ENCODE data around the gene COBL.

The COBL gene

DNA sequence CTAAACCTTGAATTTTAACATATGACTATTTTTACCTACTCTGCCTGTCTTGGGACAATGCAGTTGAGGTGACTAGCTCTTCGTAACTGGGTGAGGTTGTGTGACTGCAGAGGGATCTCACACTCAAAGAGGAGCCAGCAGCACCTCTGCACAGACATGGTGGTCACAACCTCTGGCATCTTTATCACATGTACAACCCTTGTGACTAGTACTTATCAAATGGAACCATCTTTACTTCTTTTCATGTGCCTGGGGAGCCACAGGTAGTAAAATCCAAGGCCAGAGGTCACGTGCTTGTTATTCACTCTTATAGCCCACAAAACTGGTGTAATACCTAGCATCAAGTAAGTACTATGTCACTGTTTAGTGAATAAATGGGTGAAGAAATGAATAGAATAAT, 244.3 kb downstream of the COBL start:
- H3K9me3 ChIP-seq (ENCODE audit: control insufficient read depth in 2 of 2, low read length in 2 of 2), result no peaks in the 10 kb centered on the region
- H3K4me3 ChIP-seq (ENCODE audit: low read length in 2 of 2), result no peak overlapping the region
- H3K9ac ChIP-seq (ENCODE audit: low read length in 2 of 2), result no peak overlapping the region
- H3K27me3 ChIP-seq (ENCODE audit: control insufficient read depth in 1 of 2, insufficient read depth in 2 of 2, low read length in 2 of 2), result no peaks in the 10 kb centered on the region
- no peaks in the 10 kb centered on the region for H3K36me3 ChIP-seq (ENCODE audit: control insufficient read depth in 2 of 2, insufficient read depth in 2 of 2, low read length in 2 of 2)
- no peak overlapping the region for H3K27ac ChIP-seq (ENCODE audit: low read length)
- peaks cover 8% of the 10 kb centered on the region for H3K4me1 ChIP-seq (ENCODE audit: control insufficient read depth, insufficient read depth, low read length)

DNA sequence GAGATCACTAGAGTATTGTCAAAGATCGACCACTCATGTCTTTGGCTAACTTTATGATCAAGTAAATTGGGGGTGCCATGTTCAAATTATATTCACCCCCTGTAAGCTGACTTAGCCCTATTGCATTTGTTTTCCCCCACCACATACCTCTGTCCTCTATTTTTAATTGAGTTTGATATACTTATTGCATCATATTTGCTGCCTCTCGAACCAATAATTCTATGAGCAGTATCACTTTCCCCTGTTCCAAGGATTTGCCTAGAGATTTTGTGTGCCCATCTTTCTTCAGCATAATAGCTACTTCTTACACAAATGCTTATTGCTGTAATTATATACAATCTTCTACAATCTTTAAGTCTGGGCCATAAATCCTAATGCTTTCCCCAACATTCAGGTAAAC, 245.2 kb downstream of the COBL start:
- no peaks in the 10 kb centered on the region for H3K27me3 ChIP-seq (ENCODE audit: control insufficient read depth in 1 of 2, insufficient read depth in 2 of 2, low read length in 2 of 2)
- H3K27ac ChIP-seq (ENCODE audit: low read length), result no peak overlapping the region
- peaks cover 8% of the 10 kb centered on the region for H3K4me1 ChIP-seq (ENCODE audit: control insufficient read depth, insufficient read depth, low read length)
- H3K4me3 ChIP-seq (ENCODE audit: low read length in 2 of 2), result no peak overlapping the region
- H3K36me3 ChIP-seq (ENCODE audit: control insufficient read depth in 2 of 2, insufficient read depth in 2 of 2, low read length in 2 of 2), result no peaks in the 10 kb centered on the region
- H3K9me3 ChIP-seq (ENCODE audit: control insufficient read depth in 2 of 2, low read length in 2 of 2), result no peaks in the 10 kb centered on the region
- H3K9ac ChIP-seq (ENCODE audit: low read length in 2 of 2), result no peak overlapping the region

- Histone ChIP-seq H3K36me3 (ENCODE audit: control insufficient read depth in 2 of 2, insufficient read depth in 2 of 2, low read length in 2 of 2) (no peaks in the 10 kb centered on the region), H3K9ac (ENCODE audit: low read length in 2 of 2) (peak overlapping the region in 1 of 2 donors; percentile 3), H3K27me3 (ENCODE audit: control insufficient read depth in 1 of 2, insufficient read depth in 2 of 2, low read length in 2 of 2) (no peaks in the 10 kb centered on the region), H3K4me1 (ENCODE audit: control insufficient read depth, insufficient read depth, low read length) (peaks cover 8% of the 10 kb centered on the region), H3K9me3 (ENCODE audit: control insufficient read depth in 2 of 2, low read length in 2 of 2) (no peaks in the 10 kb centered on the region), H3K27ac (ENCODE audit: low read length) (no peak overlapping the region), H3K4me3 (ENCODE audit: low read length in 2 of 2) (no peak overlapping the region)
These were observed 246.5 kb downstream of the COBL start for GRCh38 chr7:51070151-51070550.

DNA sequence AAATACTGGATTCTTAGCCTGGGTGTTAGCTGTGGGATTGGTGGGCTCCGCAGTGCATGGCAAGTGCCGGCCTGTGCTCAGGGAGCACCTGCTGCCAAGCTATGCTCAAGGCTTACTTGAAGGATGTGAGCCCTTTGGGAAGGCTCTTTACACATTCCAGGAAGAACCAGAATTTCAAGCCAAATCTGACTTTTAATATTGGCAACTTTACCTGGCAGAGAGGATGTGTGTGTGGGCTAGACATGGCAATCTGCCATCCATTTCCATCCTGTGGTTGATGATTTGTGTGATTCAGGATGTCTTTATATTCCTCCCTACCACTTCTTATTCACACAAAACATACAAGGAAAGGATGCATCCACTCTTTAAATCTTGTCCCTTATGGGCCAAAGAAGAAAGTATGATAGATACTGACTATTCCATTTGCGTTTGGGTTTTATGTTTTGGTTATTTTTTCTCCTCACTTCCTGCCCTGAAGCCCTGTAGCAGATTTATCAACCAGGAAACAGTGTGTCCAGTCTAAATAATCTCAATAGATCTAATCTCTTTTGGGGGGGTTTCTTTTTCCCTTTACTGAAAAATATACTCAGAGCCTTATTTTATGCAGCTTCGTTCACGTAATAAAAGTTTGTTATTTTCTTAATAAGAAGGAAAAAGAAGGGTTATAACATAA, 247.1 kb downstream of the COBL start:
- Histone ChIP-seq H3K9ac (ENCODE audit: low read length in 2 of 2) (peak overlapping the region in 1 of 2 donors; percentile 2), H3K4me3 (ENCODE audit: low read length in 2 of 2) (no peak overlapping the region), H3K36me3 (ENCODE audit: control insufficient read depth in 2 of 2, insufficient read depth in 2 of 2, low read length in 2 of 2) (no peaks in the 10 kb centered on the region), H3K9me3 (ENCODE audit: control insufficient read depth in 2 of 2, low read length in 2 of 2) (no peaks in the 10 kb centered on the region), H3K27ac (ENCODE audit: low read length) (no peak overlapping the region), H3K4me1 (ENCODE audit: control insufficient read depth, insufficient read depth, low read length) (peaks cover 8% of the 10 kb centered on the region), H3K27me3 (ENCODE audit: control insufficient read depth in 1 of 2, insufficient read depth in 2 of 2, low read length in 2 of 2) (no peaks in the 10 kb centered on the region)

DNA sequence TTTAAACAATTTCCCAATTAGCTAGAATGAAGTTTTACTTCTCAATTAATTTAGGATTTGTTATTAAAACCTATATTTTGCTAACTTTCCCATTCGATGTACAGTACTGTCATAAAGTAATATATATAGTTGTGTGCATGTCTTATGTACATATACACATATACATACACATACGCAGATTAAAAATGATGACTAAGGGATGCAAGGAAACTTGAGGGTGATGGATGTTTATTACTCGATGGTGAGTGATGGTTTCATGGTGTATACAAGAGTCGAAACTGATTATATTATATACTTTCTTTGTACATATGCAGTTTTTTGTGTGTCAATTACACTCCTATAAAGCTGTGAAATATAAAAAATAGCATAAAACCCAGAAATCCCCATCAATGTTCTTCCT, 248.2 kb downstream of the COBL start:
- H3K9ac ChIP-seq (ENCODE audit: low read length in 2 of 2), result no peak overlapping the region
- no peaks in the 10 kb centered on the region for H3K27me3 ChIP-seq (ENCODE audit: control insufficient read depth in 1 of 2, insufficient read depth in 2 of 2, low read length in 2 of 2)
- H3K4me1 ChIP-seq (ENCODE audit: control insufficient read depth, insufficient read depth, low read length), result peaks cover 8% of the 10 kb centered on the region
- no peaks in the 10 kb centered on the region for H3K9me3 ChIP-seq (ENCODE audit: control insufficient read depth in 2 of 2, low read length in 2 of 2)
- H3K36me3 ChIP-seq (ENCODE audit: control insufficient read depth in 2 of 2, insufficient read depth in 2 of 2, low read length in 2 of 2), result no peaks in the 10 kb centered on the region
- no peak overlapping the region for H3K27ac ChIP-seq (ENCODE audit: low read length)
- H3K4me3 ChIP-seq (ENCODE audit: low read length in 2 of 2), result no peak overlapping the region

DNA sequence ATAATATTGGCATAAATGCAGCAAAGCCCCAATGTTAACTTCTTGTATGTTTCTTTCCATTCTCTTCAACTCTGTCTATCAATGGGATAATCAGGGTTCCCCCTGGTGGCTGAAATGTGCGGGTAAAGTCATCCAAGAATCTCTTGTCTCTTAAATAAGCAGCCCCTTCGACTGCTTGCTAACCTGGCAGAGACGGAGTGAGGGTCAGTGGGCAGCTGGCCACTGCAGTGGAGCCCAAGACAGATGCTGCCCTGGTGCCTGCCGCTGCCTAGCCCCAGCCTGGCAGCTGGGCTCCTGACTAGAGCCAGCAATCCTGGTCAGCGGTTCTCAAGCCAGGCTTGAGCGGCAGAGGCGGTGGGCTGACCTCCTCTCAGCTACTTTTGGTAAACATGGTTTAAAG, 248.9 kb downstream of the COBL start:
- Histone ChIP-seq H3K27me3 (ENCODE audit: control insufficient read depth in 1 of 2, insufficient read depth in 2 of 2, low read length in 2 of 2) (no peaks in the 10 kb centered on the region), H3K4me1 (ENCODE audit: control insufficient read depth, insufficient read depth, low read length) (peaks cover 8% of the 10 kb centered on the region), H3K9ac (ENCODE audit: low read length in 2 of 2) (no peak overlapping the region), H3K36me3 (ENCODE audit: control insufficient read depth in 2 of 2, insufficient read depth in 2 of 2, low read length in 2 of 2) (no peaks in the 10 kb centered on the region), H3K9me3 (ENCODE audit: control insufficient read depth in 2 of 2, low read length in 2 of 2) (no peaks in the 10 kb centered on the region), H3K4me3 (ENCODE audit: low read length in 2 of 2) (no peak overlapping the region), H3K27ac (ENCODE audit: low read length) (no peak overlapping the region)

DNA sequence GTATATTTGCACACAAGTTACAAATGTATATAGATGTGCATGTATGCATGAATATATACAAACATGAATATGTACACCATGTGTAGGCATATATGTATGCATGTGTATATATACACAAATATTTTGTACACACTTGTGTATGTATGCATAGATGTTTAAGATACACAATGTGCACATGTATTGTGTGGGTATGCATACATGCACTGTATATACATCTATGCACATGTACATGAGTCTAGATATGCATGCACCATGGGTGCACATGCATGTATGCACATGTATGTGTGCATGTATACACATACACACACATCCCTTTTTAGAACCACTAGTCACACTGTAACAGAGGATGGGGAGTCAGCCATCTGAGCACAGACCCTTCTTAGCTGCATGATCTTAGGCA, 249.4 kb downstream of the COBL start:
- Histone ChIP-seq H3K36me3 (ENCODE audit: control insufficient read depth in 2 of 2, insufficient read depth in 2 of 2, low read length in 2 of 2) (peaks cover 0 to 2% of the 10 kb centered on the region in 2 donors), H3K9ac (ENCODE audit: low read length in 2 of 2) (no peak overlapping the region), H3K4me3 (ENCODE audit: low read length in 2 of 2) (no peak overlapping the region), H3K27ac (ENCODE audit: low read length) (no peak overlapping the region), H3K4me1 (ENCODE audit: control insufficient read depth, insufficient read depth, low read length) (peaks cover 8% of the 10 kb centered on the region), H3K9me3 (ENCODE audit: control insufficient read depth in 2 of 2, low read length in 2 of 2) (no peaks in the 10 kb centered on the region), H3K27me3 (ENCODE audit: control insufficient read depth in 1 of 2, insufficient read depth in 2 of 2, low read length in 2 of 2) (no peaks in the 10 kb centered on the region)

DNA sequence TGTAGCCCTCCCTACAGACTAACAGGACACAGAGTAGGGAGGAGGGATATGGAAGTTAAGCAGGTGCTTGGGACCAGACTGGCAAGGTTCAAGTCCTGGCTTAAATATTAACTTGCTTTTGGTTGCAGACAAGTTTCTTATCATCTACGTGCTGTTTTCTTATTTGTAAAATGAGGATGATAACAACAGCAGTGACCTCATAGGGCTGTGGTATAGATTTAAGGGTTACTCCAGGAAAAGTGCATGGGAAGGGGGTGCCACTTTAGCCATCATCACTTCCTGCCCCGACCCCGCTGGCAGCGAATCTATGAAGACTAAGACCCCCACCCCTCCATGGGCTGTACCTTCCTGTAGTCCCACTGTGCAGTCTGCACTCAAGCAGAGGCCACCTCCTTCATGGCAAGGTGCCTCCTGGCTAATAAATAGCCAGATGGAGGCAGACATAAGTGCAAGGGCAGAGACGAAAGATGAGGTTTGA, 250.2 kb downstream of the COBL start:
- H3K4me3 ChIP-seq (ENCODE audit: low read length in 2 of 2), result no peak overlapping the region
- H3K4me1 ChIP-seq (ENCODE audit: control insufficient read depth, insufficient read depth, low read length), result peaks cover 8% of the 10 kb centered on the region
- no peaks in the 10 kb centered on the region for H3K27me3 ChIP-seq (ENCODE audit: control insufficient read depth in 1 of 2, insufficient read depth in 2 of 2, low read length in 2 of 2)
- no peak overlapping the region for H3K9ac ChIP-seq (ENCODE audit: low read length in 2 of 2)
- H3K9me3 ChIP-seq (ENCODE audit: control insufficient read depth in 2 of 2, low read length in 2 of 2), result no peaks in the 10 kb centered on the region
- H3K27ac ChIP-seq (ENCODE audit: low read length), result no peak overlapping the region
- peaks cover 0 to 2% of the 10 kb centered on the region in 2 donors for H3K36me3 ChIP-seq (ENCODE audit: control insufficient read depth in 2 of 2, insufficient read depth in 2 of 2, low read length in 2 of 2)

DNA sequence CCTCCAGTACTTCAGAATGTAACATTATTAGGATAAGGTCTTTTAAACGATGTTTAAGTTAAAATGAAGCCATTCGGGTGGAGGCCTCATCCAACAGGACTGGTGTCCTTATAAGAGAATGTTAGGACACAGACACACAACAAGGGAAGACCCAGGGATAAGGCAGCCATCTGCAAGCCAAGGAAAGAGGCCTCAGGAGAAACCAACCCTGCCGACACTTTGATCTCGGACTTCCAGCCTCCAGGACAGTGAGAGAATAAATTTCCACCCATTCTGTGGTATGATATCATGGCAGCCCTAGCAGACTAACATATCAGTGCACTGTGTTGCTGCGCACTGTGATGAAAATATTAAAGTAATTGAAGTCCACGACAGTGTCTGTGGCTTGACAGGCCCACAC, 250.8 kb downstream of the COBL start:
- no peak overlapping the region for H3K27ac ChIP-seq (ENCODE audit: low read length)
- peaks cover 8% of the 10 kb centered on the region for H3K4me1 ChIP-seq (ENCODE audit: control insufficient read depth, insufficient read depth, low read length)
- H3K27me3 ChIP-seq (ENCODE audit: control insufficient read depth in 1 of 2, insufficient read depth in 2 of 2, low read length in 2 of 2), result no peaks in the 10 kb centered on the region
- H3K9ac ChIP-seq (ENCODE audit: low read length in 2 of 2), result no peak overlapping the region
- no peaks in the 10 kb centered on the region for H3K9me3 ChIP-seq (ENCODE audit: control insufficient read depth in 2 of 2, low read length in 2 of 2)
- H3K36me3 ChIP-seq (ENCODE audit: control insufficient read depth in 2 of 2, insufficient read depth in 2 of 2, low read length in 2 of 2), result peaks cover 0 to 2% of the 10 kb centered on the region in 2 donors
- no peak overlapping the region for H3K4me3 ChIP-seq (ENCODE audit: low read length in 2 of 2)

- Histone ChIP-seq H3K4me1 (ENCODE audit: control insufficient read depth, insufficient read depth, low read length) (peaks cover 8% of the 10 kb centered on the region), H3K27ac (ENCODE audit: low read length) (no peak overlapping the region), H3K4me3 (ENCODE audit: low read length in 2 of 2) (no peak overlapping the region), H3K36me3 (ENCODE audit: control insufficient read depth in 2 of 2, insufficient read depth in 2 of 2, low read length in 2 of 2) (peaks cover 0 to 5% of the 10 kb centered on the region in 2 donors), H3K9me3 (ENCODE audit: control insufficient read depth in 2 of 2, low read length in 2 of 2) (no peaks in the 10 kb centered on the region), H3K9ac (ENCODE audit: low read length in 2 of 2) (no peak overlapping the region), H3K27me3 (ENCODE audit: control insufficient read depth in 1 of 2, insufficient read depth in 2 of 2, low read length in 2 of 2) (no peaks in the 10 kb centered on the region)
These were observed 251.9 kb downstream of the COBL start for GRCh38 chr7:51064688-51065087.

- no peak overlapping the region for H3K9ac ChIP-seq (ENCODE audit: low read length in 2 of 2)
- H3K27me3 ChIP-seq (ENCODE audit: control insufficient read depth in 1 of 2, insufficient read depth in 2 of 2, low read length in 2 of 2), result no peaks in the 10 kb centered on the region
- no peak overlapping the region for H3K4me3 ChIP-seq (ENCODE audit: low read length in 2 of 2)
- H3K36me3 ChIP-seq (ENCODE audit: control insufficient read depth in 2 of 2, insufficient read depth in 2 of 2, low read length in 2 of 2), result peaks cover 0 to 5% of the 10 kb centered on the region in 2 donors
- H3K9me3 ChIP-seq (ENCODE audit: control insufficient read depth in 2 of 2, low read length in 2 of 2), result no peaks in the 10 kb centered on the region
- no peaks in the 10 kb centered on the region for H3K4me1 ChIP-seq (ENCODE audit: control insufficient read depth, insufficient read depth, low read length)
- H3K27ac ChIP-seq (ENCODE audit: low read length), result no peak overlapping the region
These were observed 254.2 kb downstream of the COBL start for GRCh38 chr7:51062222-51062987.
